ENCODE measurements around the gene IGSF11.

DNA sequence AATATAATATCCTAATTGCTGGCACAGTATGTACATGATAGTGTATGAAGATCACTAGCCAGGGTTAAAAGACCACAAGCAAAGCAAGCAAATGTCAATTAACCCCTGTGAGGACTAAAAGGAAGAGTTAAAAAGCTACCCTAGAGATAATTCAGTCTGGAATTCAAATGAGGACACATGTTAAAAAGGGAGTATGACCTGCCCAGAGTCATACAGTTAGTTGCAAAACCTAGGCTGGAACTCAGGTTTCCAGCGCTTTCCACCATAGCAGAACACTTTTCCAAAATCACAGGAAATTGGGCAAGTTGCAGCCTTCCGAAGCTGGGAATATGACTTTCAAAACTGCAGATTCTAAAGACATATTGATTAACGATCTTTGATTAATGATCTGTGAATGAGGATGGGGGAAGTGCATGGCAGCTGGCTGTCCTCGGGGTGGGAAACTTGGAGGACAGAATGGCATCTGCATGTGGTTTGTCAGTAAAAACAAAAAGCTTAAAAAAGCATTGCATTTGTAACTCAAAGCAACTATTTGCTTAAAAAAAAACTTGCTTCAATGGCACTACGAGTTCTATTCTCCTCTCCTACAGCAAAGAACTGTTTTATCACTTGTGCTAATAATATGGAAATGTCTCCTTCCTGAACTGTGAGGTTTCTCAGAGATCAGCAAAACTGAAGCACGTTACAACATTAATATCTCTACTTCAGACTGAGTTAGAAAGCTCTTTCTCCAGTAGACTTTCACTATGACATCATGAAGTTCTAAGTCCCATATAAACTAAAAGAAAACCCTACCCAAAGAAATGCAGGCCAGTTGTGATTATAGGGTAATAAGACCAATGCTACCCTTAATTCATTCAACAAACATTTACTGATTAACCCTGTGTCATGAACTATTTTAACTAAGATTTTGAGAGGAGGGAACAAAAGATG, 46.2 kb downstream of the IGSF11 start:
- TF ChIP-seq, protein P1, sequence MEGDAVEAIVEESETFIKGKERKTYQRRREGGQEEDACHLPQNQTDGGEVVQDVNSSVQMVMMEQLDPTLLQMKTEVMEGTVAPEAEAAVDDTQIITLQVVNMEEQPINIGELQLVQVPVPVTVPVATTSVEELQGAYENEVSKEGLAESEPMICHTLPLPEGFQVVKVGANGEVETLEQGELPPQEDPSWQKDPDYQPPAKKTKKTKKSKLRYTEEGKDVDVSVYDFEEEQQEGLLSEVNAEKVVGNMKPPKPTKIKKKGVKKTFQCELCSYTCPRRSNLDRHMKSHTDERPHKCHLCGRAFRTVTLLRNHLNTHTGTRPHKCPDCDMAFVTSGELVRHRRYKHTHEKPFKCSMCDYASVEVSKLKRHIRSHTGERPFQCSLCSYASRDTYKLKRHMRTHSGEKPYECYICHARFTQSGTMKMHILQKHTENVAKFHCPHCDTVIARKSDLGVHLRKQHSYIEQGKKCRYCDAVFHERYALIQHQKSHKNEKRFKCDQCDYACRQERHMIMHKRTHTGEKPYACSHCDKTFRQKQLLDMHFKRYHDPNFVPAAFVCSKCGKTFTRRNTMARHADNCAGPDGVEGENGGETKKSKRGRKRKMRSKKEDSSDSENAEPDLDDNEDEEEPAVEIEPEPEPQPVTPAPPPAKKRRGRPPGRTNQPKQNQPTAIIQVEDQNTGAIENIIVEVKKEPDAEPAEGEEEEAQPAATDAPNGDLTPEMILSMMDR (conservative IDR thresholded peaks at IDR 0.05; ENCODE audit: low read depth, low read length): no peak
- no peak for TF ChIP-seq SMC3 (IDR thresholded peaks at IDR 0.05; ENCODE audit: low read depth, low read length)
- no peak for TF ChIP-seq MXI1 (IDR thresholded peaks at IDR 0.05; ENCODE audit: borderline replicate concordance, low read depth, low read length)
- TF ChIP-seq CEBPB (IDR thresholded peaks at IDR 0.05; ENCODE audit: low read depth, low read length): no peak
- no peak for TF ChIP-seq POLR2A (IDR thresholded peaks at IDR 0.05; ENCODE audit: low read depth, low read length)
- TF ChIP-seq MAFK (IDR thresholded peaks at IDR 0.05; ENCODE audit: low read depth, low read length): no peak
- no peak for TF ChIP-seq ELK1 (IDR thresholded peaks at IDR 0.05; ENCODE audit: borderline replicate concordance, low read depth, low read length)
- TF ChIP-seq, protein P2, sequence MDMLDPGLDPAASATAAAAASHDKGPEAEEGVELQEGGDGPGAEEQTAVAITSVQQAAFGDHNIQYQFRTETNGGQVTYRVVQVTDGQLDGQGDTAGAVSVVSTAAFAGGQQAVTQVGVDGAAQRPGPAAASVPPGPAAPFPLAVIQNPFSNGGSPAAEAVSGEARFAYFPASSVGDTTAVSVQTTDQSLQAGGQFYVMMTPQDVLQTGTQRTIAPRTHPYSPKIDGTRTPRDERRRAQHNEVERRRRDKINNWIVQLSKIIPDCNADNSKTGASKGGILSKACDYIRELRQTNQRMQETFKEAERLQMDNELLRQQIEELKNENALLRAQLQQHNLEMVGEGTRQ (IDR thresholded peaks at IDR 0.05; ENCODE audit: low read depth, low read length): no peak
- no peak for TF ChIP-seq BHLHE40 (IDR thresholded peaks at IDR 0.05; ENCODE audit: low read depth, low read length)
- TF ChIP-seq RAD21 (IDR thresholded peaks at IDR 0.05; ENCODE audit: low read length): no peak
- TF ChIP-seq CHD1 (IDR thresholded peaks at IDR 0.05; ENCODE audit: low read depth, low read length): no peak
- TF ChIP-seq RFX5 (IDR thresholded peaks at IDR 0.05; ENCODE audit: low read depth, low read length): no peak
